Activated CD4-positive, alpha-beta T cell treated with anti-CD3 and anti-CD28 coated beads, Interleukin-2, amount 10 ng/mL, durations not matched to agents 24 days and 14 days (primary cell): ENCODE measurements around the gene SSRP1. TPM values are rescaled to one million over a fixed set of nuclear protein-coding genes. Genes with fewer than 3 reads are reported as not detected.

Source experiments
- DNase-seq: peaks from one replicate; pipeline ENCODE4 v3.0.0; 2022
- H3K27ac Mint-ChIP-seq: one replicate; pipeline ENCODE4 v1.8.0; 2022; ENCODE audit warnings: mild to moderate bottlenecking, mixed read lengths
- H3K27me3 Mint-ChIP-seq: one replicate; pipeline ENCODE4 v1.8.0; 2022; ENCODE audit warnings: mixed read lengths
- H3K36me3 Mint-ChIP-seq: one replicate; pipeline ENCODE4 v1.8.0; 2022; ENCODE audit warnings: low read depth, mild to moderate bottlenecking, mixed read lengths
- H3K4me1 Mint-ChIP-seq: one replicate; pipeline ENCODE4 v1.8.0; 2021; ENCODE audit warnings: mixed read lengths
- H3K4me3 Mint-ChIP-seq: one replicate; pipeline ENCODE4 v1.8.0; 2022; ENCODE audit warnings: mild to moderate bottlenecking, moderate library complexity, mixed read lengths
- H3K9me3 Mint-ChIP-seq: one replicate; pipeline ENCODE4 v1.8.0; 2021; ENCODE audit warnings: mixed read lengths
- intact Hi-C: fragments of 100-400 bp; cut with micrococcal nuclease; formaldehyde crosslinking; loops from one replicate; pipeline ENCODE4 v1.15.1; 2023
- total RNA-seq: library from RNA; stranded (reverse); gene quantifications from 2 replicates; pipeline ENCODE4 v1.2.3, GENCODE V29; 2022

The SSRP1 gene
- total RNA-seq, 1 donor from 2014 or later = 256 TPM

DNA sequence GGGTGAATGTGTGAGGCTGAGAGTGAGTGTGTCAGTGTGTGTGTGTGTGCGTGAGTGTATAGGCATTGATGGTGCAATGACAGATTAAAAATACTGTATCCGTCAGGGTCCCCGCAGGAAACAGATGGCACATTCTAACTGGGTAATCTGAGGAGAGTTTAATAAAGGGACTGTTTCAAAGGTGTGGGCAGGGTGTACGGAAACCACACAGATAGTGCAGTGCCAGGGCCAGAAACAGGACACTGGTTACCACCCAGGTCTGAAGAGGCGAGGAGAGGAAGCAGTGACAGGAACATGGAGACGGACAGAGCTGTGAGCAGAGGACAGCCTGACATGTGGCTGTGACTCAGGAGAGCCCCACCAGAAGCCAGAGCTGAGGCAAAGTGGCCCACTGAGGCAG lies 19.0 kb upstream of the SSRP1 start:
- no peak overlapping the region for H3K27ac Mint-ChIP-seq
- peaks cover 2% of the 10 kb centered on the region for H3K36me3 Mint-ChIP-seq
- DNase-seq = no peak
- H3K27me3 Mint-ChIP-seq = peaks cover 33% of the 10 kb centered on the region
- no peaks in the 10 kb centered on the region for H3K9me3 Mint-ChIP-seq
- H3K4me1 Mint-ChIP-seq = peaks cover 4% of the 10 kb centered on the region
- no peak overlapping the region for H3K4me3 Mint-ChIP-seq
- intact Hi-C loops = no loop called here

DNA sequence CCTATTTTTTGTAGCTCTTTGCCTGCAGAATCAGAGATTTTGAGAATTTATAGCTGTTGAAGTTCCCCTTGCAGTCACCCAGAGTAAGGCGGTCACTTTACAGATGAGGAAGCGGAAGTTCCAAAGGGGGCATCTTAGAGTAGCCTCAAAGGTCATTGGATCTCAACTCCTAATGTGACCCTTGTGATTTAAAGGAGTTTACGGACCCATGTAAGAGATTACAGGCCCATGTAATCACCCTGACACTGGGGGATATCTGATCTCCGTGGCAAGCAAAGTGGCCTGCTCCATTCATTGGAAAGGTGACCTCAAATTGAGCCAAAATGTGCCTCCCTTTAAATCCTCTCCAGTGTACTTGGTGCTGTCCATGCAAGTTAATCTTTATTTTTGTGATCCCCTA lies 18.2 kb upstream of the SSRP1 start:
- Mint-ChIP-seq H3K9me3 (no peaks in the 10 kb centered on the region), H3K4me1 (peaks cover 4% of the 10 kb centered on the region), H3K27ac (no peak overlapping the region), H3K4me3 (no peak overlapping the region), H3K36me3 (peaks cover 2% of the 10 kb centered on the region), H3K27me3 (peaks cover 34% of the 10 kb centered on the region)
- intact Hi-C loops = no loop called here
- no peak for DNase-seq

DNA sequence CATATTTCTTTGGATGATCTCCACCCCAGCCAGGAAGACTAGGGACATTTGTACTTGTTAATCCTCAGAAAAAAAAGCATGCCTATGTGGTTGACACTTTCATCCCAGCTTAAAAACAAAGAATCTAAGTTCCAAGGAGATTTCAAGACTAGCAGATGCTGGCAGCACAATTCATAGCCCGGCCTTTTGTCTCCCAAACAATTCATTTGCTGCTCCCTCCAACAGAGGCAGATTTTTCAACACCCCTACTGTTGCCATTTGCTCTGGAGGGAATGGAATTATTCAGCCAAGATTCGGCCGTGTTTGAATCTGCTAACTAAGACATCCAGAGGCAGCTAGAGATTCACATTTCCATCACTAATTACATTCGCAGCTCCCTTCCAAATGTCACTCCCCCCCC lies 17.8 kb upstream of the SSRP1 start:
- intact Hi-C loops = no loop called here
- Mint-ChIP-seq H3K4me3 (no peak overlapping the region), H3K27ac (no peak overlapping the region), H3K36me3 (peaks cover 2% of the 10 kb centered on the region), H3K9me3 (no peaks in the 10 kb centered on the region), H3K4me1 (peaks cover 4% of the 10 kb centered on the region), H3K27me3 (peaks cover 37% of the 10 kb centered on the region)
- DNase-seq = no peak

DNA sequence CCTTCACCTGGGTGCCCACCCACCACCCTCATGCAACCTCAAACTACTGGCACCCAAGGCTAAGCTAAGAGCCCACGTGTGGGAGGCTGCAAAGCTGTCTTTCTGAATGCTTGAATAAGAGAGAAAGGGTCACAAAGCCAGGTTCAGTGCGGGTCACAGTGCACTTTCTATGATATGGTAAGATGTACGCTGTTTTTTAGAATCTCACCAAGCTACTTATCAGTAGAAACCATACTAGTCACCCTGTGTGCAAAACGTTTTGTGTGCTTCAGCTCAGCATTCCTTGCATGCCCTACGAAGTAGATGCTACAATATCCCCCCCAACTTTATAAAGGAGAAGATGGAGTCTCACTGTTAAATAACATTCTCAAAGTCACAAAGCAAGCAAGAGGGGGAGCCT lies 17.3 kb upstream of the SSRP1 start:
- H3K27ac Mint-ChIP-seq = no peak overlapping the region
- no peak for DNase-seq
- peaks cover 4% of the 10 kb centered on the region for H3K4me1 Mint-ChIP-seq
- peaks cover 37% of the 10 kb centered on the region for H3K27me3 Mint-ChIP-seq
- peaks cover 2% of the 10 kb centered on the region for H3K36me3 Mint-ChIP-seq
- intact Hi-C loops = no loop called here
- H3K4me3 Mint-ChIP-seq = no peak overlapping the region
- H3K9me3 Mint-ChIP-seq = no peaks in the 10 kb centered on the region

GRCh38 chr11:57349491-57350274 lies 14.0 kb upstream of the SSRP1 start:
- H3K4me3 Mint-ChIP-seq = no peak overlapping the region
- peaks cover 7% of the 10 kb centered on the region for H3K4me1 Mint-ChIP-seq
- no peaks in the 10 kb centered on the region for H3K9me3 Mint-ChIP-seq
- intact Hi-C loops = no loop called here
- H3K36me3 Mint-ChIP-seq = peaks cover 2% of the 10 kb centered on the region
- DNase-seq = peak; percentile 89
- peaks cover 32% of the 10 kb centered on the region for H3K27me3 Mint-ChIP-seq
- no peak overlapping the region for H3K27ac Mint-ChIP-seq

GRCh38 chr11:57348636-57349313 lies 13.1 kb upstream of the SSRP1 start:
- peaks cover 25% of the 10 kb centered on the region for H3K27me3 Mint-ChIP-seq
- DNase-seq = no peak
- no peak overlapping the region for H3K4me3 Mint-ChIP-seq
- peaks cover 7% of the 10 kb centered on the region for H3K4me1 Mint-ChIP-seq
- intact Hi-C loops = no loop called here
- no peak overlapping the region for H3K27ac Mint-ChIP-seq
- H3K9me3 Mint-ChIP-seq = no peaks in the 10 kb centered on the region
- H3K36me3 Mint-ChIP-seq = peaks cover 2% of the 10 kb centered on the region

- Mint-ChIP-seq H3K4me1 (peaks cover 7% of the 10 kb centered on the region), H3K4me3 (no peak overlapping the region), H3K9me3 (no peaks in the 10 kb centered on the region), H3K36me3 (peaks cover 2% of the 10 kb centered on the region), H3K27me3 (peaks cover 20% of the 10 kb centered on the region), H3K27ac (no peak overlapping the region)
- DNase-seq = no peak
- intact Hi-C loops = no loop called here
These were observed 12.4 kb upstream of the SSRP1 start for GRCh38 chr11:57348052-57348451.

GRCh38 chr11:57347336-57347735 lies 11.6 kb upstream of the SSRP1 start:
- no peaks in the 10 kb centered on the region for H3K9me3 Mint-ChIP-seq
- H3K4me1 Mint-ChIP-seq = peaks cover 7% of the 10 kb centered on the region
- no peak for DNase-seq
- no peak overlapping the region for H3K27ac Mint-ChIP-seq
- intact Hi-C loops = loop anchor here (1.0 kb wide), 1 partner anchor 136 kb away; no protein-coding TSS in a partner anchor
- no peak overlapping the region for H3K4me3 Mint-ChIP-seq
- H3K36me3 Mint-ChIP-seq = peaks cover 2% of the 10 kb centered on the region
- H3K27me3 Mint-ChIP-seq = peaks cover 17% of the 10 kb centered on the region

- Mint-ChIP-seq H3K27me3 (peaks cover 16% of the 10 kb centered on the region), H3K36me3 (no peaks in the 10 kb centered on the region), H3K9me3 (no peaks in the 10 kb centered on the region), H3K4me1 (peaks cover 7% of the 10 kb centered on the region), H3K4me3 (no peak overlapping the region), H3K27ac (no peak overlapping the region)
- peak; percentile 89 for DNase-seq
- intact Hi-C loops = loop anchor here (1.0 to 2.0 kb wide), 4 partner anchors 112 to 296 kb away; no protein-coding TSS in a partner anchor
These were observed 10.0 kb upstream of the SSRP1 start for GRCh38 chr11:57345555-57346211.

- peaks cover 5% of the 10 kb centered on the region for H3K4me1 Mint-ChIP-seq
- no peak overlapping the region for H3K4me3 Mint-ChIP-seq
- intact Hi-C loops = loop anchor here (1.0 to 2.0 kb wide), 4 partner anchors 112 to 296 kb away; no protein-coding TSS in a partner anchor
- no peaks in the 10 kb centered on the region for H3K36me3 Mint-ChIP-seq
- no peak for DNase-seq
- no peak overlapping the region for H3K27ac Mint-ChIP-seq
- H3K9me3 Mint-ChIP-seq = no peaks in the 10 kb centered on the region
- H3K27me3 Mint-ChIP-seq = peaks cover 14% of the 10 kb centered on the region
These were observed 9.1 kb upstream of the SSRP1 start for GRCh38 chr11:57344826-57345225.

DNA sequence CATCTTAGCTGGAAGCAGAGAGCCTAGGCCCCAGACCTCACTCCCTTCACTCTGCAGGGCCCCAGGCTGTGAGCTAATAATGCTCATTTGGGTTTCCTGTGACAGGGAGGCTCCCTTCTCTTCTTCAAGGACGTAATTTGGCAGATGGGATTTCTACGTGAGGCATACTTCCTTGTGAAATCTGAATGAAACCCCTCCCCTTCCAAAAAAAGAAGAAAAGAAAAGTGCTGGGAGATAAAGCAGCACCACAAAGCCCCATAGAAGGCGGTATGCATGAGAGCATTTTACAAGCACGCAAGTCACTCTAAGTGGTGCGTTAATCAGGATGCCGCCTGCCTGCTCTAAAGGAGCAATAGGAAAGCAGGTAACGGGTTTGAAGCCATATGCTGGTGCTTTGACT lies 8.1 kb upstream of the SSRP1 start:
- Mint-ChIP-seq H3K27ac (no peak overlapping the region), H3K36me3 (no peaks in the 10 kb centered on the region), H3K27me3 (peaks cover 12% of the 10 kb centered on the region), H3K4me3 (no peak overlapping the region), H3K9me3 (no peaks in the 10 kb centered on the region), H3K4me1 (peaks cover 3% of the 10 kb centered on the region)
- DNase-seq = no peak
- intact Hi-C loops = loop anchor here (2.0 kb wide), 1 partner anchor 137 kb away; no protein-coding TSS in a partner anchor

DNA sequence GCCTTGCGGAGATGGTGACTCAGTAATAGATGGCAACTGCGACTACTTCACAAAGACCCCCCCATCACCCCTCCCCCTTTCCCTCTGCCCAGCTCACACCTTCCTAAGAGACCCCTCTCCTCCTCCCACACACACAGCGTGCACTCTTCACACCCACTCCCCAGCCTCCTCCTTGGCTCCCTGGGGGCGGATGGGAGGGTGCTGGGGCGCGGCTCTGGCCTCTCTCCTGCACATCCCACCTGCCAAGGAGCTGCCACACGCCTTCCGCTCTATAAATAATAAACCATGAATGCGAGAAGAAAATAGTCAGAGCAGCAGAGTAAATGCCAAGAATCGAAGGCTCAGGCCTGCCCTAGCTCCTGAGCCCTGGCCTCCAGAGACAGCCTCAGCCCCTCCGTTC lies 7.0 kb upstream of the SSRP1 start:
- no peak overlapping the region for H3K4me3 Mint-ChIP-seq
- H3K27ac Mint-ChIP-seq = no peak overlapping the region
- peaks cover 9% of the 10 kb centered on the region for H3K27me3 Mint-ChIP-seq
- peaks cover 3% of the 10 kb centered on the region for H3K4me1 Mint-ChIP-seq
- H3K9me3 Mint-ChIP-seq = no peaks in the 10 kb centered on the region
- DNase-seq = no peak
- intact Hi-C loops = no loop called here
- no peaks in the 10 kb centered on the region for H3K36me3 Mint-ChIP-seq

- no peak for DNase-seq
- Mint-ChIP-seq H3K9me3 (no peaks in the 10 kb centered on the region), H3K27me3 (peaks cover 3% of the 10 kb centered on the region), H3K27ac (no peak overlapping the region), H3K4me3 (no peak overlapping the region), H3K4me1 (peaks cover 5% of the 10 kb centered on the region), H3K36me3 (no peaks in the 10 kb centered on the region)
- intact Hi-C loops = no loop called here
These were observed 5.6 kb upstream of the SSRP1 start for GRCh38 chr11:57341250-57341808.
